GM12873 (cell line): ENCODE data around the gene CALHM4.

Experiments
- TF ChIP-seq, protein P1 (sequence below): IDR thresholded peaks from 2 replicates; pipeline ENCODE4 v1.5.1; 2012; ENCODE audit warnings: low read depth, mild to moderate bottlenecking, moderate library complexity, low read length, control low read depth; ENCODE audit not compliant: insufficient read depth; ENCODE audit errors: missing control alignments

The CALHM4 gene

GRCh38 chr6:116568821-116569755 is 15.5 kb downstream of the CALHM4 start:
- TF ChIP-seq, protein P1, sequence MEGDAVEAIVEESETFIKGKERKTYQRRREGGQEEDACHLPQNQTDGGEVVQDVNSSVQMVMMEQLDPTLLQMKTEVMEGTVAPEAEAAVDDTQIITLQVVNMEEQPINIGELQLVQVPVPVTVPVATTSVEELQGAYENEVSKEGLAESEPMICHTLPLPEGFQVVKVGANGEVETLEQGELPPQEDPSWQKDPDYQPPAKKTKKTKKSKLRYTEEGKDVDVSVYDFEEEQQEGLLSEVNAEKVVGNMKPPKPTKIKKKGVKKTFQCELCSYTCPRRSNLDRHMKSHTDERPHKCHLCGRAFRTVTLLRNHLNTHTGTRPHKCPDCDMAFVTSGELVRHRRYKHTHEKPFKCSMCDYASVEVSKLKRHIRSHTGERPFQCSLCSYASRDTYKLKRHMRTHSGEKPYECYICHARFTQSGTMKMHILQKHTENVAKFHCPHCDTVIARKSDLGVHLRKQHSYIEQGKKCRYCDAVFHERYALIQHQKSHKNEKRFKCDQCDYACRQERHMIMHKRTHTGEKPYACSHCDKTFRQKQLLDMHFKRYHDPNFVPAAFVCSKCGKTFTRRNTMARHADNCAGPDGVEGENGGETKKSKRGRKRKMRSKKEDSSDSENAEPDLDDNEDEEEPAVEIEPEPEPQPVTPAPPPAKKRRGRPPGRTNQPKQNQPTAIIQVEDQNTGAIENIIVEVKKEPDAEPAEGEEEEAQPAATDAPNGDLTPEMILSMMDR = no peak

DNA sequence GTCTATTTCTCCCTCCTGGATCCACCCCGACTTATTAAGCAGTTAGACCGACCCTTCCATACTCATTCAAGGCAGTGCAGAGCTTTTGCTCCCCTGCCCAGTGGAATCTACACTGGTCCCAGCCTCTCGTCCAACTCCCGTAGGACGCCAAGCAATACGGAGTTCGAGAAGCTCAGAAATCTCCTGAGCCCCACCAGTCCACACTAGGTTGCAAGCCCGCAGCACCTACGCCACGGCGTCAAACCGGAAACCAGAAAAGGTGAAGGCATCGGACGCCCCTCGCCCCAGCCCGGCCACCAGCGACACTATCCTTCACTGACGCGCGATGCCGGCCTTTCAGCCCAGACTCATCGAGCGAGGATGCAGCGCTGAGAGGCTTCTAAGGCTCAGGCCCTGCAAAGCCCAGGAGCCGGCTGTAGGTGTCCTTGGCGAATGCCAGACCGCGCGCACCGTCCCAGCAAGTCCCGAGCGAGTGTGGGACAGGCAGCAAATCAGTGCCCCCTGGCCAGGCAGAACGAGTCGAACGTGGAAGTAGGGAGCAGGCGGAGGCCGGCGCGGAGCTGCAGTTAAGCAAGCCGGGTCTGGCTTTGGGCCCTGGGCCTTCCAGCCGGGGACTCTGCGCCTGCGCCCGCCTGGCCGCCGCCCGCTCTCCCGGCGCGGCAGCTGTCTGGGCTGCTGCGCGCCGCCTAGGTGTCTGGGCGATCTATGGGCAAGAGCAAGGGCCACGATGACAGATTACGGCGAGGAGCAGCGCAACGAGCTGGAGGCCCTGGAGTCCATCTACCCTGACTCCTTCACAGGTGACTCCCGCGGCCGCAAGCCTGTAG is 17.5 kb downstream of the CALHM4 start, which contains the start of gene RWDD1:
TSS of gene RWDD1 (plus strand) at position 649 of the 827 bp plus-strand sequence. CDS start at position 728, 79 bp downstream.
- TF ChIP-seq, protein P1 = peak; percentile 15

DNA sequence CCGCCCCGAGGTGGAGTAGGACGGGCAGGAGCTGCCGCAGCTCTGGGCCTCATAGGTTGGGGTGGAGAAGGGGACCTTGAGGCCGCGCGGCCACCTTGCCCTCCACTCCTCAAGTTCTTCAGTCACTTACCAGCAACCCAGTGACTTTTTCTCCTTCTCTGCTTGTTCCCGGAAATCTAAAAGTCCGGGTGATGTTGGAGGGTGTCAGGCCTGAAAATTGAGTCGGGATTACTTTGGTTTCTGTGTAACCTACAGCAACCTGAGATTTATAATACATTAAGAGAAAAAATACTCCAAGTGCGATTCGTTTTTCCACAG is 18.1 kb downstream of the CALHM4 start:
- TF ChIP-seq, protein P1 = no peak

DNA sequence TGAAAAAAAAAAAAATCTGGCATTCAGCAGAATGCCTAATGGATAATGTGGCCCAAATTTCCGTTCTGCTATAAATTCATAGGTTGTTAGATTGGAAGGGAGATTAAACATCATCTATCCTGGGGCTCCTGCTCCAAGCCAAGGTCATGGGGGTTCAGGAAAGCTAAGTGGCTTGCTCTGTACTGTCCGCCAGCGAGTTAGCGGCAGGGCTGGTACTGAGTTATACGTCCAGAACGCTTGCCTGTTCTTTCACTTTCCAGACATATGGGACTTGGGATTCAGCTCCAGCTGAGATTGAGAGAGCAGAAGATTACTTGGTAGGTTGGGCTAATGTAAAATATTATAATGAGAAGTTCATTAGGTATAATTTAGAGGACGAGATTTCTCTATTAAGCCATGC is 18.6 kb downstream of the CALHM4 start:
- TF ChIP-seq, protein P1 = no peak

GRCh38 chr6:116575227-116575626 is 21.7 kb downstream of the CALHM4 start:
- TF ChIP-seq, protein P1 = no peak

DNA sequence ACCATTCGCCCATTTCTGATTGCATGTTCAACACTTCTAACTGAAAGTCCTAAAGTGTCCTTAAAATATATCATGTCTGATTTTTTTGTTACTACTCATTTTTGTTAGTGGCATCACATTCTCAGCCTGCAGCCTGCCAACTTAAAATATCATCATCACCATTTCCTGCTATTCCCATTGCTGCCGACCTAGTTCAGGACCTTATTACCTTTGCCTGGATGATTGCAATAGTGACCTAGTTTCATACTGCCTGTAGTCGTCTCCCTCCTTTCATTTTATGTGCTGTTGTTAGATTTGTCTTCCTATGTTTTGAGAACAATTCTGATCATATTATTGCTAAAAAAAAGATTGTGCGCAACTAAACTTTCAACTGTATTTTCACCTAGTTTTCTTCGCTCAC is 23.9 kb downstream of the CALHM4 start:
- TF ChIP-seq, protein P1 = no peak

- TF ChIP-seq, protein P1 = no peak
Observed at GRCh38 chr6:116578335-116578734, 24.8 kb downstream of the CALHM4 start.
